ENCODE measurements around the gene SUN1.
A peak's percentile ranks its signal among the peaks of the same experiment; 100 is the strongest.

The SUN1 gene

GRCh38 chr7:815284-816216, 16.7 kb upstream of the SUN1 start:
- DNase-seq = peak; percentile 16

GRCh38 chr7:816300-816750, 16.0 kb upstream of the SUN1 start:
- DNase-seq = peak; percentile 98

GRCh38 chr7:816751-817671, 15.3 kb upstream of the SUN1 start:
- no peak for DNase-seq

- peak; percentile 79 for DNase-seq
These were observed 14.1 kb upstream of the SUN1 start for GRCh38 chr7:818031-818699.

GRCh38 chr7:820341-820740, 11.9 kb upstream of the SUN1 start:
- DNase-seq = no peak

GRCh38 chr7:821688-822087, 10.6 kb upstream of the SUN1 start:
- DNase-seq = no peak

GRCh38 chr7:822692-823276, 9.5 kb upstream of the SUN1 start:
- DNase-seq = no peak

GRCh38 chr7:823649-824048, 8.6 kb upstream of the SUN1 start:
- DNase-seq = no peak

- no peak for DNase-seq
These were observed 8.2 kb upstream of the SUN1 start for GRCh38 chr7:824081-824480.

- no peak for DNase-seq
These were observed 7.6 kb upstream of the SUN1 start for GRCh38 chr7:824664-825063.

GRCh38 chr7:825386-825785, 6.9 kb upstream of the SUN1 start:
- peak; percentile 46 for DNase-seq

- DNase-seq = no peak
These were observed 5.9 kb upstream of the SUN1 start for GRCh38 chr7:826230-826917.

- no peak for DNase-seq
These were observed 3.3 kb upstream of the SUN1 start for GRCh38 chr7:828793-829561.

- DNase-seq = no peak
These were observed 2.2 kb upstream of the SUN1 start for GRCh38 chr7:830069-830468.

- peak; percentile 91 for DNase-seq
These were observed 595 bp upstream of the SUN1 start for GRCh38 chr7:831596-832166.

GRCh38 chr7:832968-833424, 720 bp downstream of the SUN1 start:
- no peak for DNase-seq

- no peak for DNase-seq
These were observed 1.5 kb downstream of the SUN1 start for GRCh38 chr7:833601-834258.

GRCh38 chr7:834277-834676, 2.0 kb downstream of the SUN1 start:
- DNase-seq = no peak

GRCh38 chr7:835021-835420, 2.7 kb downstream of the SUN1 start:
- no peak for DNase-seq

Measured in fibroblast of skin of right biceps (primary cell).